ENCODE data around the gene GJA4.

GJA4 gene

GRCh38 chr1:34792868-34793727 is at the start of gene GJA4:
GJA4 (plus strand) TSS chr1:34792999; CDS start chr1:34794214, 1,215 bp downstream.
- no peak for DNase-seq (ENCODE audit: low spot score)

GRCh38 chr1:34743775-34744174 is 49.0 kb upstream of the GJA4 start:
- no peak for DNase-seq (ENCODE audit: low spot score)

GRCh38 chr1:34744851-34745250 is 47.9 kb upstream of the GJA4 start:
- DNase-seq (ENCODE audit: low spot score): no peak

GRCh38 chr1:34745666-34746065 is 47.1 kb upstream of the GJA4 start:
- no peak for DNase-seq (ENCODE audit: low spot score)

- no peak for DNase-seq (ENCODE audit: low spot score)
These were observed 46.7 kb upstream of the GJA4 start for GRCh38 chr1:34746101-34746500.

- DNase-seq (ENCODE audit: low spot score): no peak
These were observed 45.8 kb upstream of the GJA4 start for GRCh38 chr1:34746785-34747637.

- DNase-seq (ENCODE audit: low spot score): no peak
These were observed 45.2 kb upstream of the GJA4 start for GRCh38 chr1:34747638-34747941.

GRCh38 chr1:34749992-34750391 is 42.8 kb upstream of the GJA4 start:
- no peak for DNase-seq (ENCODE audit: low spot score)

- DNase-seq (ENCODE audit: low spot score): no peak
These were observed 42.2 kb upstream of the GJA4 start for GRCh38 chr1:34750610-34751009.

- DNase-seq (ENCODE audit: low spot score): no peak
These were observed 39.6 kb upstream of the GJA4 start for GRCh38 chr1:34753163-34753562.

- DNase-seq (ENCODE audit: low spot score): no peak
These were observed 37.7 kb upstream of the GJA4 start, which contains the start of gene GJB5 for GRCh38 chr1:34754964-34755637. GJB5 (plus strand) TSS chr1:34755047; CDS start chr1:34757331, 2,284 bp downstream.

GRCh38 chr1:34755961-34756360 is 36.8 kb upstream of the GJA4 start:
- no peak for DNase-seq (ENCODE audit: low spot score)

- no peak for DNase-seq (ENCODE audit: low spot score)
These were observed 35.4 kb upstream of the GJA4 start for GRCh38 chr1:34757386-34757785.

GRCh38 chr1:34758751-34759150 is 34.0 kb upstream of the GJA4 start:
- no peak for DNase-seq (ENCODE audit: low spot score)

GRCh38 chr1:34759503-34760357 is 33.1 kb upstream of the GJA4 start, which contains the start of gene GJB4:
GJB4 (plus strand) TSS chr1:34759740; CDS start chr1:34761255, 1,515 bp downstream.
- no peak for DNase-seq (ENCODE audit: low spot score)

GRCh38 chr1:34761176-34761761 is 31.5 kb upstream of the GJA4 start:
- no peak for DNase-seq (ENCODE audit: low spot score)

GRCh38 chr1:34761776-34762307 is 31.0 kb upstream of the GJA4 start:
- DNase-seq (ENCODE audit: low spot score): no peak

- no peak for DNase-seq (ENCODE audit: low spot score)
These were observed 30.2 kb upstream of the GJA4 start for GRCh38 chr1:34762474-34763141.

GRCh38 chr1:34763142-34763781 is 29.5 kb upstream of the GJA4 start:
- no peak for DNase-seq (ENCODE audit: low spot score)

- no peak for DNase-seq (ENCODE audit: low spot score)
These were observed 23.9 kb upstream of the GJA4 start for GRCh38 chr1:34768856-34769255.
